Ishikawa (cell line): ENCODE measurements around the gene RPL38.

Source experiments
- CEBPB ChIP-seq: IDR thresholded peaks from 2 replicates; pipeline ENCODE4 v1.6.1; 2012
- CREB1 ChIP-seq: IDR thresholded peaks from 2 replicates; pipeline ENCODE4 v1.6.1; 2012; ENCODE audit warnings: low read depth
- EGR1 ChIP-seq: IDR thresholded peaks from 2 replicates; pipeline ENCODE4 v1.6.1; 2012
- MAX ChIP-seq: IDR thresholded peaks from 2 replicates; pipeline ENCODE4 v1.6.1; 2012
- RAD21 ChIP-seq: IDR thresholded peaks from 2 replicates; pipeline ENCODE4 v1.6.1; 2012; ENCODE audit warnings: low read depth
- REST ChIP-seq: IDR thresholded peaks from 2 replicates; pipeline ENCODE4 v1.6.1; 2012; ENCODE audit warnings: low read depth, mild to moderate bottlenecking
- TAF1 ChIP-seq: IDR thresholded peaks from 2 replicates; pipeline ENCODE4 v1.6.1; 2012; ENCODE audit warnings: low read depth, mild to moderate bottlenecking
- TCF12 ChIP-seq: IDR thresholded peaks from 2 replicates; pipeline ENCODE4 v1.6.1; 2012; ENCODE audit warnings: low read depth
- TEAD4 ChIP-seq: IDR thresholded peaks from 2 replicates; pipeline ENCODE4 v1.6.1; 2012
- YY1 ChIP-seq: IDR thresholded peaks from 2 replicates; pipeline ENCODE4 v1.6.1; 2012; ENCODE audit warnings: low read depth
- TF ChIP-seq, protein P1 (sequence below): IDR thresholded peaks from 2 replicates; pipeline ENCODE4 v1.6.1; 2012

GRCh38 chr17:74212913-74213791, 9.7 kb downstream of the RPL38 start, which contains the start of gene TTYH2:
- TF ChIP-seq YY1 (no peak), TAF1 (no peak), EGR1 (no peak), RAD21 (no peak), MAX (peak; percentile 40; the same call in 1 of the 2 replicates), CEBPB (0 out of 2 replicates have a peak, but pooled peaks have one; percentile 43), TEAD4 (no peak), REST (no peak), CREB1 (no peak), TCF12 (no peak)
- TF ChIP-seq, protein P1, sequence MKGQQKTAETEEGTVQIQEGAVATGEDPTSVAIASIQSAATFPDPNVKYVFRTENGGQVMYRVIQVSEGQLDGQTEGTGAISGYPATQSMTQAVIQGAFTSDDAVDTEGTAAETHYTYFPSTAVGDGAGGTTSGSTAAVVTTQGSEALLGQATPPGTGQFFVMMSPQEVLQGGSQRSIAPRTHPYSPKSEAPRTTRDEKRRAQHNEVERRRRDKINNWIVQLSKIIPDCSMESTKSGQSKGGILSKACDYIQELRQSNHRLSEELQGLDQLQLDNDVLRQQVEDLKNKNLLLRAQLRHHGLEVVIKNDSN: no peak
